ENCODE data around the gene ATCAY. TPM values are rescaled to one million over a fixed set of nuclear protein-coding genes. Genes with fewer than 3 reads are reported as not detected.

Gene ATCAY
- total and polyA plus RNA-seq, 3 donors from 2014 or later: 0.32 to 4.8 (median 1.7) TPM

DNA sequence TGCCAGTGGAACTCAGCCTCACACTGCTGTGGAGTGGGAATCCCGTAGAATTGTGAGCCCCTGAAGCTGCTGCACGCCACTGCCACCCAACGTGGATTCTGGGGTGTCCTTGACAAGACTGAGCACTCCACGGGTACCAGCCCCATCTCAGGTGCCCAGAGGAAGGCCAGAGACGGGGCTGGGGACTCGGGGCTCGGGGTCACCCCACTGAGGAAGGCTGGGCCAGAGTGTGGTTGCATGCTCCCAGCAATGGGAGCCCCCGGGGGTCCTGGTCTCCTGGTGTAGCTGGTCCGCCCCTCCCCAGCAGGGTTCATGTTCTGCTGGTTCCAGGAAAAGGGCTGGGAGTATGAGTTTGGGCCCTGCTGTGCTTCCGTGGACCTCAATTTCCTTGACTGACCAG lies 75.2 kb downstream of the ATCAY start:
- Histone ChIP-seq H3K4me3 (no peak overlapping the region), H3K4me1 (peaks cover 12% of the 10 kb centered on the region), H3K9me3 (no peaks in the 10 kb centered on the region), H3K27ac (no peak overlapping the region), H3K27me3 (no peaks in the 10 kb centered on the region), H3K36me3 (ENCODE audit: low read depth, missing control alignments) (no peaks in the 10 kb centered on the region)
- intact Hi-C loops (cut with DNase I; ENCODE audit: low total_unique reads): no loop called here
- no peak for DNase-seq
- TF ChIP-seq, protein P1, sequence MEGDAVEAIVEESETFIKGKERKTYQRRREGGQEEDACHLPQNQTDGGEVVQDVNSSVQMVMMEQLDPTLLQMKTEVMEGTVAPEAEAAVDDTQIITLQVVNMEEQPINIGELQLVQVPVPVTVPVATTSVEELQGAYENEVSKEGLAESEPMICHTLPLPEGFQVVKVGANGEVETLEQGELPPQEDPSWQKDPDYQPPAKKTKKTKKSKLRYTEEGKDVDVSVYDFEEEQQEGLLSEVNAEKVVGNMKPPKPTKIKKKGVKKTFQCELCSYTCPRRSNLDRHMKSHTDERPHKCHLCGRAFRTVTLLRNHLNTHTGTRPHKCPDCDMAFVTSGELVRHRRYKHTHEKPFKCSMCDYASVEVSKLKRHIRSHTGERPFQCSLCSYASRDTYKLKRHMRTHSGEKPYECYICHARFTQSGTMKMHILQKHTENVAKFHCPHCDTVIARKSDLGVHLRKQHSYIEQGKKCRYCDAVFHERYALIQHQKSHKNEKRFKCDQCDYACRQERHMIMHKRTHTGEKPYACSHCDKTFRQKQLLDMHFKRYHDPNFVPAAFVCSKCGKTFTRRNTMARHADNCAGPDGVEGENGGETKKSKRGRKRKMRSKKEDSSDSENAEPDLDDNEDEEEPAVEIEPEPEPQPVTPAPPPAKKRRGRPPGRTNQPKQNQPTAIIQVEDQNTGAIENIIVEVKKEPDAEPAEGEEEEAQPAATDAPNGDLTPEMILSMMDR (IDR thresholded peaks at IDR 0.05): no peak
- no peak for TF ChIP-seq POLR2A (IDR thresholded peaks at IDR 0.05)
- 88% methylated on average over 10 of the region's 10 CpGs; no CpG with 5 or more reads in 1 of the 2 donors for WGBS, 2 donors

DNA sequence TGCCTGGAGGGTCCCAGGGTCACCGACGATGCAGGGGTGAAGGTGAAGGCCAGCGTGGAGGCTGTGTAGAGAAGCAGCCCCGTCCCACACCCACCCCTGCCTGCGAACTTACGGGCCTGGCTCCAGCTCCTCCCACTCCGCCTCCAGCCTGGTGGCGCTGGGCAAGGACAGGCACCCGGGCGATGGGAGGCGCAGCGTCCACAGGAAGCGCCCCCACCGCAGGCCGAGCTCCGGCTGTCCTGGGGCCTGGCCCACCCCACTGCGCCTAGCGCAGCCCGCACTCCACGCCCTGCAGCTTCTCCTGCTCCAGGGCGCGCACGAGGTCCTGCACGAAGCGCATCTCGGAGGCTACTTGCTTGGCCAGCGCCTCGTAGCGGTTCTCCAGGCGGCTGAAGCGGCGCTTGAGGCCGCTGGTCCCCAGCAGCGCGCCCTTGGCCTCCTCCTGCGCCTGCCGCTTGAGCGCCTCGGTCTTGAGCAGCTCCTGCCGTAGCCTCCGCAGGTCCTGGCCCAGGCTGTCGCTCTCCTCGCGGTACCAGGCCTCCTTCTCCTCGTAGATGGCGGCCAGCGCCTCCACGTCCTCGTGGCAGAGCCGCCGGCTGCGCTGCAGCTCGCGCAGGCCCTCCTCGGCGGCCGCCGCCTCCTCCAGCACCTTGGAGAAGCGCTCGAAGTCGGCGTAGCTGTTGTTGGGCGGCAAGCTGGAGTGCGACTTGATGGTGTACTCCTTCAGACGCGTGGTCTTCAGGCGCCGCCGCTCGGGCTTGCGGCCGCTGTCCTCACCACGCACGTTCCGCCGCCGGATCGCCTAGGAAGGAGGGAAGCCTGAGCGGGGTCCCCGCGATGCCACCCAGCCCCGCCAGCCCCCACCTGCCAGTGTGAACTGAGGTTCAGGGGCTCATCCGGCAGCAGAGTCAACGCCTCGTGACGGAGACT lies 78.6 kb downstream of the ATCAY start:
- H3K27ac ChIP-seq: no peak overlapping the region
- WGBS, 2 donors: 78 to 92% methylated on average over 9 to 85 of the region's 86 CpGs
- no peak for DNase-seq
- peaks cover 9% of the 10 kb centered on the region for H3K4me1 ChIP-seq
- TF ChIP-seq POLR2A (IDR thresholded peaks at IDR 0.05): no peak
- TF ChIP-seq, protein P1 (IDR thresholded peaks at IDR 0.05): no peak
- intact Hi-C loops (cut with DNase I; ENCODE audit: low total_unique reads): no loop called here
- no peaks in the 10 kb centered on the region for H3K9me3 ChIP-seq
- H3K4me3 ChIP-seq: no peak overlapping the region
- H3K27me3 ChIP-seq: no peaks in the 10 kb centered on the region
- no peaks in the 10 kb centered on the region for H3K36me3 ChIP-seq (ENCODE audit: low read depth, missing control alignments)

DNA sequence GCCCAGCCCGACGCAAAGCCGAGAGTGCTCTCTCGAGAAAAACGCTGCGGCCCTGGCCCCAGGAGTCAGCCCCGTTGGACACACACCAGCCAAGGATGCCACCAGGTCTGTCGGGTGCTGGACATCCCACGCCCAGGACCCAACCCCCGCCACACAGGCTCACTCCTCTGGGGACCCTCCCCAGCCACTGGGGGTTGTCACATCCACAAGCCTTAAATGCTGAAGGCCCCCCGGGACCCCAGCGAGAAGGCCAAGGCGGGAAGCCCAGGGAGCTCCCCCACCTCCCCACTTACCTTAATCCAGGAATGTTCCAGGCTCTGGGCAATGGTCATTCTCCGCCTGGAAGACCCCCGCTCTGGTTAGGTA lies 79.3 kb downstream of the ATCAY start:
- WGBS, 2 donors: 86 to 92% methylated on average over 9 to 15 of the region's 15 CpGs

DNA sequence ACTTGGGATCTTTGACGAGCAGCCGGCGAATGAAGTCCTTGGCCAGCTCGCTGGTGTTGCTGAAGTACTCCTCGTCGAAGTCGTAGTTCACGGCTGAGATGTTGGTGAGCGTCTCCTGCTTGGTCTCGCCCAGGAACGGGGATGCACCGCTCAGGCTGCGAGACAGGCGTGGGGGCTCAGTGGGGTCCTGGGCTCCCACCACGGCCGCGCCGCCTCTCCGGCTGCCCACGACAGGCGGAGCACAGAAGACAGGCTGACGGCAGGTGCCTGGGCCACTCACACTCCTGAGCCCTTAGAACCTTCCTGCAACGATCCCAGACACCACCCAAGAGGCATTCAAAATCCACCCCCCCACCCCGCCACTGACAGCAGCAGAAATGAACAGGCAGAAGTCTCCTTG lies 80.5 kb downstream of the ATCAY start:
- 92 to 96% methylated on average over 23 to 24 of the region's 24 CpGs for WGBS, 2 donors
- intact Hi-C loops (cut with DNase I; ENCODE audit: low total_unique reads): no loop called here
- no peak overlapping the region for H3K27ac ChIP-seq
- TF ChIP-seq, protein P1 (IDR thresholded peaks at IDR 0.05): no peak
- TF ChIP-seq POLR2A (IDR thresholded peaks at IDR 0.05): no peak
- H3K4me1 ChIP-seq: peaks cover 9% of the 10 kb centered on the region
- no peaks in the 10 kb centered on the region for H3K27me3 ChIP-seq
- DNase-seq: no peak
- H3K4me3 ChIP-seq: no peak overlapping the region
- no peaks in the 10 kb centered on the region for H3K9me3 ChIP-seq
- no peaks in the 10 kb centered on the region for H3K36me3 ChIP-seq (ENCODE audit: low read depth, missing control alignments)

More for the DNA sequence above, 79.3 kb downstream of the ATCAY start:
- Histone ChIP-seq H3K36me3 (ENCODE audit: low read depth, missing control alignments) (no peaks in the 10 kb centered on the region), H3K27me3 (no peaks in the 10 kb centered on the region), H3K4me3 (no peak overlapping the region), H3K27ac (no peak overlapping the region), H3K4me1 (peaks cover 9% of the 10 kb centered on the region), H3K9me3 (no peaks in the 10 kb centered on the region)
- TF ChIP-seq, protein P1 (IDR thresholded peaks at IDR 0.05): no peak
- no peak for TF ChIP-seq POLR2A (IDR thresholded peaks at IDR 0.05)
- no peak for DNase-seq
- intact Hi-C loops (cut with DNase I; ENCODE audit: low total_unique reads): no loop called here

All from testis (tissue), 3 donors.